ENCODE results near the gene DOCK4. TPM values are rescaled to one million over a fixed set of nuclear protein-coding genes. Genes with fewer than 3 reads are reported as not detected.
A peak's percentile ranks its signal among the peaks of the same experiment; 100 is the strongest.

DOCK4 gene
- total RNA-seq, 1 donor from 2014 or later = 44.1 TPM

DNA sequence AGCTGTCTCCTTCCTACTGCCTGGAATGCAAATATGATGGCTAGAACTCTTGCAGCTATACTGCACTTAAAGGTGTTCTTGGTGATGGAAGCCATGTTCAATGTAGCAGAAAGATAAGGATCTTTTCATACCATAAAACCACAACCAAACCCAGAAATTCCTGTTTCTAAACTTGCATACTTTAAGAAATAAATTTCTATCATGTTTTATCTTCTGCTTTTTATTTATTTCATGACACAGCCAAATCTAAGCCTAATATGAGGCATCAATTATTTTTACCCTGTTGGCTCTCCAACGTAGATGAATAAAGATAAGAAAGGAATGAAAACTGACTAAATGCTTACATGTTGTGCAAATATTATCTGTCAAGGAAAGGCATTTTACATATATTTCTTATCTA, 224.1 kb downstream of the DOCK4 start:
- Mint-ChIP-seq H3K36me3 (ENCODE audit: unreplicated experiment) (peaks cover 45% of the 10 kb centered on the region), H3K27me3 (ENCODE audit: unreplicated experiment) (no peaks in the 10 kb centered on the region), H3K4me3 (ENCODE audit: unreplicated experiment) (no peak overlapping the region), H3K4me1 (ENCODE audit: unreplicated experiment) (peaks cover 35% of the 10 kb centered on the region), H3K27ac (ENCODE audit: unreplicated experiment) (no peak overlapping the region), H3K9me3 (ENCODE audit: unreplicated experiment) (no peaks in the 10 kb centered on the region)
- TF ChIP-seq, protein P1, sequence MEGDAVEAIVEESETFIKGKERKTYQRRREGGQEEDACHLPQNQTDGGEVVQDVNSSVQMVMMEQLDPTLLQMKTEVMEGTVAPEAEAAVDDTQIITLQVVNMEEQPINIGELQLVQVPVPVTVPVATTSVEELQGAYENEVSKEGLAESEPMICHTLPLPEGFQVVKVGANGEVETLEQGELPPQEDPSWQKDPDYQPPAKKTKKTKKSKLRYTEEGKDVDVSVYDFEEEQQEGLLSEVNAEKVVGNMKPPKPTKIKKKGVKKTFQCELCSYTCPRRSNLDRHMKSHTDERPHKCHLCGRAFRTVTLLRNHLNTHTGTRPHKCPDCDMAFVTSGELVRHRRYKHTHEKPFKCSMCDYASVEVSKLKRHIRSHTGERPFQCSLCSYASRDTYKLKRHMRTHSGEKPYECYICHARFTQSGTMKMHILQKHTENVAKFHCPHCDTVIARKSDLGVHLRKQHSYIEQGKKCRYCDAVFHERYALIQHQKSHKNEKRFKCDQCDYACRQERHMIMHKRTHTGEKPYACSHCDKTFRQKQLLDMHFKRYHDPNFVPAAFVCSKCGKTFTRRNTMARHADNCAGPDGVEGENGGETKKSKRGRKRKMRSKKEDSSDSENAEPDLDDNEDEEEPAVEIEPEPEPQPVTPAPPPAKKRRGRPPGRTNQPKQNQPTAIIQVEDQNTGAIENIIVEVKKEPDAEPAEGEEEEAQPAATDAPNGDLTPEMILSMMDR (IDR thresholded peaks at IDR 0.05) = no peak
- DNase-seq (ENCODE audit: extremely low spot score, unreplicated experiment) = no peak

DNA sequence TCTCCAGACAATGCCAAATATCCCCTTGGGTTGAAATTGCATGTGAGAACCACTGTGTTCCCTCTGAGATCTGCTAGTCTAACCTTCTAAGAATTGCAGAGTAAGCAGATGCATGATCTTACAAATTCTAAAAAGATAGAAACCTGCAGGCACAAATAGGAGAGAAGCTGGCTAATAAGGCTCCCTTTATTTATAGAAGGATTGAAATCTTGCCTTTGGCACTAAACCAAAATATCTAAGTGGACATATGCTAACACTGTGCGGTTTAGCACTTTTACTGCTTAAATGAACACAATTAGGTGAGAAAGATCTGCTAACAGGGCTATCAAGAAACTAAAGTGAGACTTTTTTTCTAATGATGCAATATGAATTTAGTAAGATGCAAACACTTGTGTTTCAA, 225.5 kb downstream of the DOCK4 start:
- TF ChIP-seq, protein P1 (IDR thresholded peaks at IDR 0.05) = no peak
- H3K27me3 Mint-ChIP-seq (ENCODE audit: unreplicated experiment) = no peaks in the 10 kb centered on the region
- DNase-seq (ENCODE audit: extremely low spot score, unreplicated experiment) = no peak
- peak overlapping the region; percentile 13 for H3K27ac Mint-ChIP-seq (ENCODE audit: unreplicated experiment)
- H3K36me3 Mint-ChIP-seq (ENCODE audit: unreplicated experiment) = peaks cover 35% of the 10 kb centered on the region
- H3K9me3 Mint-ChIP-seq (ENCODE audit: unreplicated experiment) = no peaks in the 10 kb centered on the region
- peaks cover 29% of the 10 kb centered on the region for H3K4me1 Mint-ChIP-seq (ENCODE audit: unreplicated experiment)
- no peak overlapping the region for H3K4me3 Mint-ChIP-seq (ENCODE audit: unreplicated experiment)

DNA sequence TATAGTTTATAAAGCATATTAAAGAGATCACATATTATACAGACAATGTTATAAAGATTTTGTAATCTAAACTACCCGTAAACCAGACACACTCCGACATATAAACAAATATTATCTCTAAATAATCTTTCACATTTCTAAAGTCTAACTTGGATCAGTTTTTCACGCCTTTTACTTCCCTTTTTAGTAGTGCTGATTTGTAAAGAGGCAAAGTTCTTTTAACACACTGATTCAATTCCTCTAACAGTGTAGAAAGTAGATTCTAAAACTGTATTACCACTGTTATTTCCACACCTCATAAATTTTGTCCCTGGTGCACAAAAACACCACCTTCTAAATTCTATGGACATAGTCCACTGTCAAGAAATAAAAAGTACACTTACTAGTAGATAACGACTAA, 230.9 kb downstream of the DOCK4 start:
- no peak overlapping the region for H3K4me3 Mint-ChIP-seq (ENCODE audit: unreplicated experiment)
- H3K27me3 Mint-ChIP-seq (ENCODE audit: unreplicated experiment) = no peaks in the 10 kb centered on the region
- H3K4me1 Mint-ChIP-seq (ENCODE audit: unreplicated experiment) = peaks cover 3% of the 10 kb centered on the region
- DNase-seq (ENCODE audit: extremely low spot score, unreplicated experiment) = no peak
- TF ChIP-seq, protein P1 (IDR thresholded peaks at IDR 0.05) = no peak
- H3K36me3 Mint-ChIP-seq (ENCODE audit: unreplicated experiment) = peaks cover 19% of the 10 kb centered on the region
- no peaks in the 10 kb centered on the region for H3K9me3 Mint-ChIP-seq (ENCODE audit: unreplicated experiment)
- H3K27ac Mint-ChIP-seq (ENCODE audit: unreplicated experiment) = no peak overlapping the region

DNA sequence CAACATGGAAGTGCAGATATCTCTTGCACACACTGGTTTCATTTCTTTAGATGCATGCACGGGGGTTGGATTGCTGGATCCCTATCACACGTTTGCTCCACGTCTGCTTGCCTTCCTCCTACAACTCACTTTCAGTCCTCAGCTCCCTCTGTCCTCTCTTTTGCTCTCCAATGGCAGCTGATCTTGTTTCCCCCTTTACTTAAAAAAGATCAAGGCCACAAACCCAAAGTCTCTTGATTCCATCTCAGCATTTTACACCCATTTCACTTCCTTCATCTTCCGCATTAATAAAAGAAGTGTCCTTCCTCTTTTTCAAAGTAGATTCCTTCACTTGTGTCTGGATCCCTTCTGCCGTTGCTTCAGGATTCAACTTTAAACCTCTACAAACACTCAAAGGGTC, 245.2 kb downstream of the DOCK4 start:
- no peaks in the 10 kb centered on the region for H3K27me3 Mint-ChIP-seq (ENCODE audit: unreplicated experiment)
- no peaks in the 10 kb centered on the region for H3K9me3 Mint-ChIP-seq (ENCODE audit: unreplicated experiment)
- H3K4me3 Mint-ChIP-seq (ENCODE audit: unreplicated experiment) = no peak overlapping the region
- peaks cover 1% of the 10 kb centered on the region for H3K36me3 Mint-ChIP-seq (ENCODE audit: unreplicated experiment)
- H3K27ac Mint-ChIP-seq (ENCODE audit: unreplicated experiment) = peak overlapping the region; percentile 39
- H3K4me1 Mint-ChIP-seq (ENCODE audit: unreplicated experiment) = peaks cover 60% of the 10 kb centered on the region
- no peak for DNase-seq (ENCODE audit: extremely low spot score, unreplicated experiment)
- TF ChIP-seq, protein P1 (IDR thresholded peaks at IDR 0.05) = no peak

DNA sequence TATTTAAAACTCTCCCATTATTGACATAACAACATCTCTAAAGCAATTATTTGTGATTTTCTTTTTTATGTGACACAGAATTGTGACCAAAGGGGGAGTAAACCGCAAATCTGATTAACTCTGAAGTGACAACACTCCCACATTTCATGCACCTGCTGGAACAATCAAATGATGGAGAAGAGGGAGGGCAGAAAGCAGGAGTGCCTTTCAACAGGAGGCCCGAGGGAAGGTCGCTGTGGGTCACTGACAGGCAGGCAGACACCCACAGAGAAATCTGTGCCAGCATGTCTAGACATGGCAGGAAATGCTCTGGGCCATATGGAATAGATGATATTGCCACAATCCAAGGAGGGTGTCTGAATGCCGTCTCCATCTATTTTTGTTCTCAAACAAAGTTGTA, 247.3 kb downstream of the DOCK4 start:
- H3K4me3 Mint-ChIP-seq (ENCODE audit: unreplicated experiment) = no peak overlapping the region
- H3K36me3 Mint-ChIP-seq (ENCODE audit: unreplicated experiment) = peaks cover 1% of the 10 kb centered on the region
- no peak for DNase-seq (ENCODE audit: extremely low spot score, unreplicated experiment)
- no peaks in the 10 kb centered on the region for H3K9me3 Mint-ChIP-seq (ENCODE audit: unreplicated experiment)
- TF ChIP-seq, protein P1 (IDR thresholded peaks at IDR 0.05) = no peak
- H3K4me1 Mint-ChIP-seq (ENCODE audit: unreplicated experiment) = peaks cover 66% of the 10 kb centered on the region
- H3K27ac Mint-ChIP-seq (ENCODE audit: unreplicated experiment) = peak overlapping the region; percentile 70
- H3K27me3 Mint-ChIP-seq (ENCODE audit: unreplicated experiment) = no peaks in the 10 kb centered on the region

Measured in osteocyte (in vitro differentiated cells).